ENCODE results near the gene ZNF41. TPM values are rescaled to one million over a fixed set of nuclear protein-coding genes. Genes with fewer than 3 reads are reported as not detected.
A peak's percentile ranks its signal among the peaks of the same experiment; 100 is the strongest.

ZNF41 gene
- total RNA-seq, 1 donor from 2014 or later = 6.3 TPM

DNA sequence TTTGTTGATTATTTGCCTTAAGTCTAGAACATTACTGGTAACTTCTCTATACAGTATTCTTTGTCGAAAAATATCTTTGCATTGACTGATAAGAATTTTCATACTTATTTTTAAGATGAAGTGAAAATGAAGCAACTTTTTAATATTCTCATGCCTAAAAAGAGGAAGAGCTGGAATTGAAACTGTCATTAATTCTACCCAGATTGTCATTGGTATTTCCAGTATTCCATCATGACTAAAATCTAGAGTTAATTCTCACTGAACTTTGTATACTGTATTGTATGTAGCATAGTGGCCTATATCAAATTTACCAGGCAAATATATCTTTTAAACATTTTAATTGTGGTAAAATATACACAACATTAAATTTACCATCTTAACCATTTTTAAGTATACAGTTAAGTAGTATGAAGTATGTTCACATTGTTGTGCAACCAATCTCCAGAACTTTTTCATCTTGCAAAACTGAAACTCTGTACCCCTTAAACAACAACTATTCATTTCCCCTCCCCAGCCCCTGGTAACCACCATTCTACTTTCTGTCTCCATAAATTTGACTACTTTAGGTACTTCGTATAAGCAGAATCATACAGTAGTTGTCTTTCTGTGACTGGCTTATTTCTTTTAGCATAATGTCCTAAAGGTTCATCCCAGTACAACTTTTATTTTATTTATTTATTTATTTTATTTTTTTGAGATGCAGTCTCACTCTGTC lies 24.3 kb upstream of the ZNF41 start:
- H3K36me3 Mint-ChIP-seq (ENCODE audit: unreplicated experiment) = no peaks in the 10 kb centered on the region
- no peaks in the 10 kb centered on the region for H3K9me3 Mint-ChIP-seq (ENCODE audit: unreplicated experiment)
- H3K27ac Mint-ChIP-seq (ENCODE audit: unreplicated experiment) = no peak overlapping the region
- DNase-seq (ENCODE audit: extremely low spot score, unreplicated experiment) = no peak
- TF ChIP-seq, protein P1, sequence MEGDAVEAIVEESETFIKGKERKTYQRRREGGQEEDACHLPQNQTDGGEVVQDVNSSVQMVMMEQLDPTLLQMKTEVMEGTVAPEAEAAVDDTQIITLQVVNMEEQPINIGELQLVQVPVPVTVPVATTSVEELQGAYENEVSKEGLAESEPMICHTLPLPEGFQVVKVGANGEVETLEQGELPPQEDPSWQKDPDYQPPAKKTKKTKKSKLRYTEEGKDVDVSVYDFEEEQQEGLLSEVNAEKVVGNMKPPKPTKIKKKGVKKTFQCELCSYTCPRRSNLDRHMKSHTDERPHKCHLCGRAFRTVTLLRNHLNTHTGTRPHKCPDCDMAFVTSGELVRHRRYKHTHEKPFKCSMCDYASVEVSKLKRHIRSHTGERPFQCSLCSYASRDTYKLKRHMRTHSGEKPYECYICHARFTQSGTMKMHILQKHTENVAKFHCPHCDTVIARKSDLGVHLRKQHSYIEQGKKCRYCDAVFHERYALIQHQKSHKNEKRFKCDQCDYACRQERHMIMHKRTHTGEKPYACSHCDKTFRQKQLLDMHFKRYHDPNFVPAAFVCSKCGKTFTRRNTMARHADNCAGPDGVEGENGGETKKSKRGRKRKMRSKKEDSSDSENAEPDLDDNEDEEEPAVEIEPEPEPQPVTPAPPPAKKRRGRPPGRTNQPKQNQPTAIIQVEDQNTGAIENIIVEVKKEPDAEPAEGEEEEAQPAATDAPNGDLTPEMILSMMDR (IDR thresholded peaks at IDR 0.05) = no peak
- no peak overlapping the region for H3K4me3 Mint-ChIP-seq (ENCODE audit: unreplicated experiment)
- H3K27me3 Mint-ChIP-seq (ENCODE audit: unreplicated experiment) = peaks cover 1% of the 10 kb centered on the region
- peaks cover 5% of the 10 kb centered on the region for H3K4me1 Mint-ChIP-seq (ENCODE audit: unreplicated experiment)

DNA sequence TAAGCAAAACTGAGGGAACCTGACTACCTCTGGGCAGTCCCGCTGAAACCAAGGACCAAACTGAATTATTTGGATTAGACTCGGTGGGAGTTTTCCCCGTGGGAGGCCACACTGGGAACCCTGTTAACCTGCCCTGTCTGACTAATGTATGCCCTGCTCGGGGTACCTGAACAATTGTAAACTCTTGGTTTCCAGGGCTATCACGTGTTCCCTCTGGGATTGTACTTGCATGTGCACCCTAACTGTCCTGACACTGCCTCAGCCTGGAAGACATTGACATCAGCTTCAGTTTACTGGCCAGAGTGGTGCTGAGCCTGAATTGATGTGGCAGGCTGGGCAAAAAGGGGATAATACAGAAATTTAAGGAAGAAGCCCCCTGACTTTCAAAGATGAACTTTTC lies 20.1 kb upstream of the ZNF41 start:
- DNase-seq (ENCODE audit: extremely low spot score, unreplicated experiment) = peak; percentile 36
- Mint-ChIP-seq H3K27ac (ENCODE audit: unreplicated experiment) (no peak overlapping the region), H3K9me3 (ENCODE audit: unreplicated experiment) (no peaks in the 10 kb centered on the region), H3K4me1 (ENCODE audit: unreplicated experiment) (peaks cover 16% of the 10 kb centered on the region), H3K4me3 (ENCODE audit: unreplicated experiment) (no peak overlapping the region), H3K27me3 (ENCODE audit: unreplicated experiment) (no peaks in the 10 kb centered on the region), H3K36me3 (ENCODE audit: unreplicated experiment) (no peaks in the 10 kb centered on the region)
- TF ChIP-seq, protein P1 (IDR thresholded peaks at IDR 0.05) = no peak

DNA sequence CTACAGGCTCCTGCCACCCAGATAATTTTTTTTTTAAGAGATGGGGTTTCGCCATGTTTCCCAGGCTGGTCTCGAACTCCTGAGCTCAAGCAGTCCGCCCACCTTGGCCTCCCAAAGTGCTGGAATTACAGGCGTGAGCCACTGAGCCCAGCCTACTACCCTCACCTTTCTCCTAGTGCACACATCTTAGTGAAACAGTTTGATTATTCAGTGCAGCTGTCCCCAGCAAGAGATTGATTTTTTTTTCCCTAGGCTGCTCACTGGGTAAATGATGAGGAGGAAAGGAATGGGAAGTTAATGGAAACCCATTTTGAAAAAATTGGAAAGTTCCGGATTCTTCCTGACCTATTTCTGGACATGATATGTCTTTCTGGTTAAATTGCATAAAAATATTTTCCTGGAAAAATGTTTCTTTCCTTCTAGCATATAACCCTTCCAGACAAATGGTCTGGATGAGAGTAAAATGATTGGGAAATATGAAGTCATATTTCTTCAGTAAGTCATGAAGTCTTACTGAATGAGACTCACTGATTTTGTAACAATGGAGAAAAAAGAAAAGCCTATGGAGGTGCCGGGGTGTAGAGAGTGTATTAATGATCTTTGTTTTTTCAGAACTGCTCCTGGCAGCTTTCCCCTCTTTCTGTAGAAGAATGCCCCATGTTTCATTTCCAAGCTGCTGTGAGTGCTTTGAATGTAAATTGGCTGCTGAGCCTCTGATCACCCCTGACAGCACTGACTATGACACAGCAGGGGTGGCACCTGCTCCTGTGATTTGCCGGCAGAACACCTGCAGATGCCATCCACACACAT lies 19.5 kb upstream of the ZNF41 start:
- H3K4me3 Mint-ChIP-seq (ENCODE audit: unreplicated experiment) = no peak overlapping the region
- H3K36me3 Mint-ChIP-seq (ENCODE audit: unreplicated experiment) = no peaks in the 10 kb centered on the region
- DNase-seq (ENCODE audit: extremely low spot score, unreplicated experiment) = peak; percentile 40
- H3K4me1 Mint-ChIP-seq (ENCODE audit: unreplicated experiment) = peaks cover 16% of the 10 kb centered on the region
- H3K27ac Mint-ChIP-seq (ENCODE audit: unreplicated experiment) = no peak overlapping the region
- no peaks in the 10 kb centered on the region for H3K9me3 Mint-ChIP-seq (ENCODE audit: unreplicated experiment)
- no peaks in the 10 kb centered on the region for H3K27me3 Mint-ChIP-seq (ENCODE audit: unreplicated experiment)
- TF ChIP-seq, protein P1 (IDR thresholded peaks at IDR 0.05) = no peak

DNA sequence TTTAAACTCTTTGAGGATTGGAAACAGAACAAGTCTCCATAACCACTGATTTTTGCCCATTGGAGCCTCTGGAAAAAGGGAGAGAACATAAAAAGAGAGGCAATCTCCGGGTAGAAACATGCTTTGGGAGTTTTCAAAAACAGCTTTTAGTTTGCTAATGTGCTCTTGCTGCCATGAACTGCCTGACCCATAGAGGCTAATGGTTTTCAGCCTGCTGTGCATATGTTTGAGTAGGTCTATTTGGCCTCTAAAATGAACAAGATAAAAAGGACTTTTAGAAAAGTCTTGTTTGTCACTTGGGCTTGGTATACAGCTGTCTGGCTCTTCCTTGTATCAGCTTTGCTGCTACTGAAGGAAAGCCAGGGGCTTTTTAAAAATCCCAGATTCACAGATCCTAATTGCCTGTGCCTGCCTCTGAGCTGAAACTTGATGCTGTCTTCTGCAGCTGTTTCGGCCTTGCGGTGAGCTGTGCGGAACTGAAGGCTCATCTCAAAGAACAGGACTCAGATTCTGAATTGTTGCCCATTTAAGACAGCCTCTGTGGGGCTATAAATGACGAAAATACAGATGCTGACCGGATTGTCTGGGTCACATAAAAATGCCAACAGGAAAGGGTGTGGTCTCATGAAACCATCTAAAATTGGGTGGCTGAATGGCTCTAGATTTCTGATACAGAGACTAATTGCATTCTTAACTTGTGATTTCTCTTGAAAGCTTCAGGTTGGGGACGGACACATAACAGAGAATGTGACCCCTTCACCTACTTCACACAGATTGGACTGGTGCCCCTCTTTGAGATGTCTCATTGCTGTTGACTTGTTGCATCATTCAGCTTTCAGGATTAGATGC lies 18.4 kb upstream of the ZNF41 start:
- Mint-ChIP-seq H3K27me3 (ENCODE audit: unreplicated experiment) (no peaks in the 10 kb centered on the region), H3K27ac (ENCODE audit: unreplicated experiment) (peak overlapping the region; percentile 63), H3K9me3 (ENCODE audit: unreplicated experiment) (peaks cover 8% of the 10 kb centered on the region), H3K36me3 (ENCODE audit: unreplicated experiment) (no peaks in the 10 kb centered on the region), H3K4me1 (ENCODE audit: unreplicated experiment) (peaks cover 16% of the 10 kb centered on the region), H3K4me3 (ENCODE audit: unreplicated experiment) (no peak overlapping the region)
- TF ChIP-seq, protein P1 (IDR thresholded peaks at IDR 0.05) = no peak
- DNase-seq (ENCODE audit: extremely low spot score, unreplicated experiment) = peak; percentile 17
